HepG2 (cell line): ENCODE data around the gene DNM3. TPM values are rescaled to one million over a fixed set of nuclear protein-coding genes. Genes with fewer than 3 reads are reported as not detected.

ENCODE experiments used
- ATAC-seq: fragments of 200-7000 bp; cut with Tn5 transposase; 3 replicates; pipeline ENCODE4 v1.9.1; 2020; ENCODE audit warnings: mild to moderate bottlenecking, moderate library complexity
- BruUV-seq: library from RNA; stranded (reverse); fragments of 400-500 nt; replicated peaks from 2 replicates; lab custom pipeline; 2021; lab: Mats Ljungman, UMichigan
- CTCF ChIA-PET: fragments of 300-600 bp; formaldehyde crosslinking; extraction: SDS; loops from one replicate; lab custom pipeline; 2021; ENCODE audit warnings: low total read pairs, inconsistent platforms, low intra/inter-chr PET ratio; lab: Yijun Ruan, JAX
- POLR2A ChIA-PET: fragments of 350-600 bp; sonication (Branson Sonifier 250); formaldehyde crosslinking; loops from one replicate; lab custom pipeline; 2020; ENCODE audit warnings: antibody characterized with exemption, inconsistent platforms; lab: Yijun Ruan, JAX
- DNase-seq: peaks from one replicate; pipeline ENCODE4 v3.0.0-alpha.2; 2015; ENCODE audit warnings: low spot score
- FAIRE-seq: peaks from 3 replicates; lab custom pipeline; 2011; peaks lifted over from hg19 to GRCh38; lab: Jason Lieb, UNC
- H2AFZ ChIP-seq: one replicate; pipeline ENCODE4 v1.6.1; 2011; ENCODE audit warnings: low read length, inconsistent platforms
- H3K27ac ChIP-seq: fragments of 300-600 bp; 3 replicates; pipeline ENCODE4 v1.8.0; 2011; ENCODE audit warnings: mixed run types, mild to moderate bottlenecking, mixed read lengths, low read length, inconsistent platforms; ENCODE audit not compliant: insufficient read depth; ENCODE audit errors: extremely low read length
- H3K27me3 ChIP-seq, 2 experiments: fragments of 200-600 bp in 1 of 2; 2 replicates in 1 of 2; 3 replicates in 1 of 2; pipeline versions ENCODE4 v1.6.0 to v1.8.0; 2011; ENCODE audit warnings: low read length in 2 of 2, mild to moderate bottlenecking in 2 of 2, moderate library complexity in 2 of 2, inconsistent platforms in 1 of 2; ENCODE audit not compliant: insufficient read depth in 2 of 2, control insufficient read depth in 1 of 2
- H3K36me3 ChIP-seq, 2 experiments: fragments of 200-600 bp in 1 of 2; replicated peaks in 1 of 2; 2 replicates in 1 of 2; 3 replicates in 1 of 2; pipeline versions ENCODE4 v1.5.1 to v1.8.0; 2011; ENCODE audit warnings: low read length in 2 of 2, inconsistent platforms in 1 of 2; ENCODE audit not compliant: insufficient read depth in 2 of 2, control insufficient read depth in 1 of 2
- H3K4me1 ChIP-seq: 2 replicates; pipeline ENCODE4 v1.5.1; 2012; ENCODE audit warnings: low read length, inconsistent platforms; ENCODE audit not compliant: insufficient read depth
- H3K4me2 ChIP-seq: 2 replicates; pipeline ENCODE4 v1.6.0; 2011; ENCODE audit warnings: low read depth, low read length, inconsistent platforms
- H3K4me3 ChIP-seq, 3 experiments: fragments of 200-600 bp in 1 of 3; sonication (generic), shearing (Covaris generic) in 1 of 3; replicated peaks in 1 of 3; 2 replicates each; pipeline ENCODE4 v1.5.1; 2011 to 2016; ENCODE audit warnings: low read length in 3 of 3, inconsistent platforms in 2 of 3, low read depth in 2 of 3, mild to moderate bottlenecking in 2 of 3, control low read depth in 1 of 3, mixed read lengths in 1 of 3; ENCODE audit not compliant: insufficient read depth in 1 of 3
- H3K79me2 ChIP-seq: one replicate; pipeline ENCODE4 v1.6.1; 2011; ENCODE audit warnings: low read length, inconsistent platforms; ENCODE audit not compliant: insufficient read depth
- H3K9ac ChIP-seq: 2 replicates; pipeline ENCODE4 v1.6.0; 2011; ENCODE audit warnings: mild to moderate bottlenecking, low read depth, low read length, inconsistent platforms; ENCODE audit not compliant: insufficient read depth
- H3K9me3 ChIP-seq: 2 replicates; pipeline ENCODE4 v1.5.1; 2012; ENCODE audit warnings: mild to moderate bottlenecking, low read length
- H4K20me1 ChIP-seq: 2 replicates; pipeline ENCODE4 v1.6.0; 2011; ENCODE audit warnings: inconsistent platforms, mild to moderate bottlenecking, low read length, moderate library complexity; ENCODE audit not compliant: insufficient read depth
- BATF2 ChIP-seq: sonication (generic); formaldehyde crosslinking; IDR thresholded peaks from 2 replicates; pipeline ENCODE4 v1.8.0; 2022; ENCODE audit warnings: mild to moderate bottlenecking, missing genetic modification reagents, moderate library complexity
- BCL6 ChIP-seq: IDR thresholded peaks from 2 replicates; pipeline ENCODE4 v1.6.1; 2016; ENCODE audit warnings: missing genetic modification reagents, missing compliant biosample characterization
- HNF4A ChIP-seq: sonication (generic); formaldehyde crosslinking; IDR thresholded peaks from 2 replicates; pipeline ENCODE4 v1.4.0; 2020; ENCODE audit warnings: missing genetic modification reagents
- KLF11 ChIP-seq: IDR thresholded peaks from 2 replicates; pipeline ENCODE4 v1.6.1; 2016; ENCODE audit warnings: missing compliant biosample characterization
- MED1 ChIP-seq: sonication (generic); formaldehyde crosslinking; IDR thresholded peaks from 2 replicates; pipeline ENCODE4 v1.4.0; 2020; ENCODE audit warnings: missing genetic modification reagents
- NCOA1 ChIP-seq: sonication (generic); formaldehyde crosslinking; IDR thresholded peaks from 2 replicates; pipeline ENCODE4 v1.9.0; 2021; ENCODE audit warnings: missing genetic modification reagents
- NCOA2 ChIP-seq: sonication (generic); formaldehyde crosslinking; IDR thresholded peaks from 2 replicates; pipeline ENCODE4 v1.8.0; 2022; ENCODE audit warnings: inconsistent platforms
- NR1H2 ChIP-seq: sonication (generic); formaldehyde crosslinking; IDR thresholded peaks from 2 replicates; pipeline ENCODE4 v1.8.1; 2022; ENCODE audit warnings: low read depth, missing genetic modification reagents, borderline replicate concordance
- RBFOX2 ChIP-seq: fragments of 200-400 bp; formaldehyde crosslinking; IDR thresholded peaks from 2 replicates; pipeline ENCODE4 v1.6.1; 2017; ENCODE audit warnings: low read depth, mild to moderate bottlenecking, low read length
- RELA ChIP-seq: sonication (generic); formaldehyde crosslinking; IDR thresholded peaks from 2 replicates; pipeline ENCODE4 v1.4.0; 2020; ENCODE audit warnings: missing genetic modification reagents
- ZFP90 ChIP-seq: sonication (generic); formaldehyde crosslinking; IDR thresholded peaks from 2 replicates; pipeline ENCODE4 v1.8.0; 2022; ENCODE audit warnings: missing genetic modification reagents, mild to moderate bottlenecking, inconsistent platforms, borderline replicate concordance
- ZMYM2 ChIP-seq: sonication (generic); formaldehyde crosslinking; IDR thresholded peaks from 2 replicates; pipeline ENCODE4 v1.8.0; 2022; ENCODE audit warnings: mild to moderate bottlenecking, missing genetic modification reagents
- ZNF253 ChIP-seq: sonication (generic); formaldehyde crosslinking; IDR thresholded peaks from 2 replicates; pipeline ENCODE4 v1.8.0; 2022; ENCODE audit warnings: mild to moderate bottlenecking, missing genetic modification reagents, borderline replicate concordance
- ZNF280D ChIP-seq: sonication (generic); formaldehyde crosslinking; IDR thresholded peaks from 2 replicates; pipeline ENCODE4 v1.5.1; 2020; ENCODE audit warnings: mild to moderate bottlenecking, missing genetic modification reagents
- ZNF331 ChIP-seq: sonication (generic); formaldehyde crosslinking; IDR thresholded peaks from 2 replicates; pipeline ENCODE4 v1.4.0; 2020; ENCODE audit warnings: missing genetic modification reagents
- ZNF34 ChIP-seq: sonication (generic); formaldehyde crosslinking; IDR thresholded peaks from 2 replicates; pipeline ENCODE4 v1.4.0; 2020; ENCODE audit warnings: mild to moderate bottlenecking, missing genetic modification reagents, borderline replicate concordance
- ZNF510 ChIP-seq: sonication (generic); formaldehyde crosslinking; IDR thresholded peaks from 2 replicates; pipeline ENCODE4 v1.4.0; 2020; ENCODE audit warnings: low read depth, mild to moderate bottlenecking, missing genetic modification reagents
- ZSCAN12 ChIP-seq: sonication (generic); formaldehyde crosslinking; IDR thresholded peaks from 2 replicates; pipeline ENCODE4 v1.9.0; 2021; ENCODE audit warnings: mild to moderate bottlenecking, missing genetic modification reagents
- ZSCAN5A ChIP-seq: sonication (generic); formaldehyde crosslinking; IDR thresholded peaks from 2 replicates; pipeline ENCODE4 v1.8.0; 2022; ENCODE audit warnings: mild to moderate bottlenecking, missing genetic modification reagents, borderline replicate concordance
- WGBS: methylation state at CpG from one replicate; pipeline ENCODE4 v1.1.6; 2017; ENCODE audit warnings: low lambda C conversion rate; 5-methylcytosine and 5-hydroxymethylcytosine counted together
- in situ Hi-C: cut with HindIII; loops from 2 replicates; pipeline ENCODE4 v1.10.0; 2017; ENCODE audit warnings: low pct_unique_long_range_greater_than_20kb; ENCODE audit not compliant: extremely low pct_ligation_motif_present
- intact Hi-C: fragments of 100-400 bp; cut with micrococcal nuclease; formaldehyde crosslinking; loops from one replicate; pipeline ENCODE4 v1.10.0; 2022; ENCODE audit not compliant: unreplicated experiment
- polyA plus RNA-seq, 8 experiments: library from polyadenylated mRNA; depleted of rRNA in 3 of 8; stranded (reverse) in 7 of 8; unstranded in 1 of 8; fragments of >200 nt; fragmentation: Illumina TruSeq in 4 of 8; extraction: Trizol in 4 of 8; gene quantifications; 2 replicates each; pipeline versions ENCODE4 v1.2.1 to v1.2.3, GENCODE V29; 2011 to 2016; ENCODE audit warnings: low read depth in 4 of 8, missing spikeins in 1 of 8, mixed read lengths in 1 of 8; ENCODE audit not compliant: insufficient read depth in 1 of 8
- total RNA-seq, 5 experiments: library from RNA; depleted of rRNA; stranded (reverse); fragments of >200 nt; fragmentation: Illumina TruSeq; extraction: Trizol; gene quantifications; 2 replicates each; pipeline ENCODE4 v1.2.3, GENCODE V29; 2016; ENCODE audit warnings: low read depth in 1 of 5

DNM3 gene
- total and polyA plus RNA-seq, 2 of the 13 experiments (the other 11 are each of a cell fraction or from before 2014, with no cell fraction given): 0.05 TPM; not detected in 1

GRCh38 chr1:172139196-172139595, 297.9 kb downstream of the DNM3 start:
- no peak for ATAC-seq
- no TSS peak for BruUV-seq
- Histone ChIP-seq H4K20me1 (no peaks in the 10 kb centered on the region), H2AFZ (no peak overlapping the region), H3K27ac (no peak overlapping the region), H3K9ac (no peak overlapping the region), H3K36me3 (no peaks in the 10 kb centered on the region), H3K4me2 (no peak overlapping the region), H3K4me1 (no peaks in the 10 kb centered on the region), H3K27me3 (no peaks in the 10 kb centered on the region), H3K79me2 (no peaks in the 10 kb centered on the region), H3K9me3 (no peaks in the 10 kb centered on the region), H3K4me3 (no peak overlapping the region)
- intact Hi-C loops (no loop called here), in situ Hi-C loops (no loop called here)
- no peak for DNase-seq
- WGBS: 5% methylated on average over 1 of the region's 1 CpG
- TF ChIP-seq BATF2 (CRISPR knock-in tag) (no peak), NCOA2 (CRISPR knock-in tag) (no peak), BCL6 (CRISPR knock-in tag) (no peak), ZSCAN5A (CRISPR knock-in tag) (no peak), ZNF510 (no peak), KLF11 (CRISPR knock-in tag) (no peak), HNF4A (CRISPR knock-in tag) (no peak), MED1 (CRISPR knock-in tag) (no peak), ZSCAN12 (CRISPR knock-in tag) (no peak), RBFOX2 (no peak), ZNF34 (CRISPR knock-in tag) (no peak), ZNF253 (CRISPR knock-in tag) (no peak), ZFP90 (CRISPR knock-in tag) (no peak), ZMYM2 (CRISPR knock-in tag) (no peak), ZNF280D (CRISPR knock-in tag) (no peak), ZNF331 (no peak), NCOA1 (CRISPR knock-in tag) (no peak), NR1H2 (CRISPR knock-in tag) (no peak), RELA (CRISPR knock-in tag) (no peak)
- no peak for FAIRE-seq
- ChIA-PET CTCF (no interaction called here), POLR2A (no interaction called here)
